ENCODE measurements around the gene RPS14.

RPS14 gene

GRCh38 chr5:150394912-150395687 lies 54.4 kb downstream of the RPS14 start:
- Histone ChIP-seq H4K8ac (ENCODE audit: low read depth, low read length) (no peak overlapping the region), H3K36me3 (ENCODE audit: control insufficient read depth in 1 of 2, insufficient read depth in 2 of 2, low read length in 2 of 2) (peaks cover 90% of the 10 kb centered on the region in 2 experiments), H2BK5ac (ENCODE audit: low read depth, low read length, poor library complexity) (no peak overlapping the region), H4K12ac (ENCODE audit: low read depth, low read length) (no peak overlapping the region), H3K18ac (ENCODE audit: low read length) (no peak overlapping the region), H3K27me3 (ENCODE audit: insufficient read depth, low read length) (no peaks in the 10 kb centered on the region), H3K4ac (ENCODE audit: low read depth, low read length) (no peak overlapping the region), H3K79me1 (ENCODE audit: low read length) (no peaks in the 10 kb centered on the region), H3K27ac (ENCODE audit: low read depth, low read length) (no peak overlapping the region), H3K9me3 (ENCODE audit: insufficient read depth, low read depth, low read length) (peaks cover 2% of the 10 kb centered on the region), H3K4me3 (ENCODE audit: low read depth, low read length) (no peak overlapping the region), H4K91ac (ENCODE audit: low read depth, low read length) (no peak overlapping the region), H3K9ac (ENCODE audit: low read length) (no peak overlapping the region), H2AK5ac (ENCODE audit: low read length) (no peak overlapping the region), H2BK120ac (ENCODE audit: insufficient read depth, low read length, poor library complexity) (no peak overlapping the region), H2AFZ (ENCODE audit: insufficient read depth, low read length, poor library complexity) (no peak overlapping the region), H3K79me2 (ENCODE audit: control insufficient read depth, insufficient read depth, low read length, poor library complexity) (no peaks in the 10 kb centered on the region), H3K14ac (ENCODE audit: low read length) (no peak overlapping the region), H3K23ac (ENCODE audit: low read length) (no peak overlapping the region), H3K4me1 (ENCODE audit: control insufficient read depth in 1 of 2, insufficient read depth in 2 of 2, low read length in 2 of 2) (peaks cover 8 to 11% of the 10 kb centered on the region in 2 experiments), H3K4me2 (ENCODE audit: low read length) (no peak overlapping the region), H2BK12ac (ENCODE audit: low read length) (no peak overlapping the region)
- WGBS (ENCODE audit: extremely low coverage, insufficient coverage, insufficient read length), result no CpG with 5 or more reads among the region's 13 CpGs
- no peak for DNase-seq

DNA sequence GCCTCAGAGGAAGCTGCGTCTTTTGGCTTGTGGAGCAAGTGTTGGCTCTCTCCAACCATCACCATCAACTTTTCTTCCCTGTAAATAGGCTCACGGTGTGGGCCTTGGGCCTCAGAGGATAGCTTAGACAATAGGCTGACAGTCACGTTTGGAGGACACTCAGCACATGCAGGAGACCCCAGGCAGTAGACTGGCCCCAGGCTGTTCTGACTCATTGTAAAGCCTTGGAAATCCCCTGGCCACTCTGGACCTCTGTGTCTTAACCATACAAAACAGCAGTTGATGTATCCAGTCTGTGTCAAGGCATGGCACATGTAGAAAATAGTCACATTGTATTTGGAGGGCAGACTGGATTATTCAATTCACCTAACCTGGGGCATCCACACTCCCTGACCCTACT lies 55.4 kb downstream of the RPS14 start:
- DNase-seq, result peak; percentile 53 to 61
- H2AK5ac ChIP-seq (ENCODE audit: low read length), result no peak overlapping the region
- no peak overlapping the region for H4K91ac ChIP-seq (ENCODE audit: low read depth, low read length)
- no peaks in the 10 kb centered on the region for H3K79me1 ChIP-seq (ENCODE audit: low read length)
- no peak overlapping the region for H2AFZ ChIP-seq (ENCODE audit: insufficient read depth, low read length, poor library complexity)
- no peak overlapping the region for H4K8ac ChIP-seq (ENCODE audit: low read depth, low read length)
- H3K27me3 ChIP-seq (ENCODE audit: insufficient read depth, low read length), result no peaks in the 10 kb centered on the region
- no peak overlapping the region for H3K4me3 ChIP-seq (ENCODE audit: low read depth, low read length)
- peaks cover 8 to 14% of the 10 kb centered on the region in 2 experiments for H3K4me1 ChIP-seq (ENCODE audit: control insufficient read depth in 1 of 2, insufficient read depth in 2 of 2, low read length in 2 of 2)
- no CpG with 5 or more reads among the region's 3 CpGs for WGBS (ENCODE audit: extremely low coverage, insufficient coverage, insufficient read length)
- no peak overlapping the region for H4K12ac ChIP-seq (ENCODE audit: low read depth, low read length)
- no peaks in the 10 kb centered on the region for H3K79me2 ChIP-seq (ENCODE audit: control insufficient read depth, insufficient read depth, low read length, poor library complexity)
- no peak overlapping the region for H3K9ac ChIP-seq (ENCODE audit: low read length)
- H3K36me3 ChIP-seq (ENCODE audit: control insufficient read depth in 1 of 2, insufficient read depth in 2 of 2, low read length in 2 of 2), result peaks cover 90% of the 10 kb centered on the region in 2 experiments
- H2BK12ac ChIP-seq (ENCODE audit: low read length), result no peak overlapping the region
- no peak overlapping the region for H3K18ac ChIP-seq (ENCODE audit: low read length)
- H3K4me2 ChIP-seq (ENCODE audit: low read length), result no peak overlapping the region
- H3K9me3 ChIP-seq (ENCODE audit: insufficient read depth, low read depth, low read length), result peaks cover 5% of the 10 kb centered on the region
- no peak overlapping the region for H2BK5ac ChIP-seq (ENCODE audit: low read depth, low read length, poor library complexity)
- H3K14ac ChIP-seq (ENCODE audit: low read length), result no peak overlapping the region
- no peak overlapping the region for H3K27ac ChIP-seq (ENCODE audit: low read depth, low read length)
- no peak overlapping the region for H3K23ac ChIP-seq (ENCODE audit: low read length)
- H3K4ac ChIP-seq (ENCODE audit: low read depth, low read length), result no peak overlapping the region
- H2BK120ac ChIP-seq (ENCODE audit: insufficient read depth, low read length, poor library complexity), result no peak overlapping the region

GRCh38 chr5:150393096-150393645 lies 56.4 kb downstream of the RPS14 start:
- H3K79me2 ChIP-seq (ENCODE audit: control insufficient read depth, insufficient read depth, low read length, poor library complexity), result no peaks in the 10 kb centered on the region
- no peak overlapping the region for H3K27ac ChIP-seq (ENCODE audit: low read depth, low read length)
- DNase-seq, result no peak
- no peak overlapping the region for H2BK12ac ChIP-seq (ENCODE audit: low read length)
- H2BK120ac ChIP-seq (ENCODE audit: insufficient read depth, low read length, poor library complexity), result no peak overlapping the region
- no peak overlapping the region for H3K14ac ChIP-seq (ENCODE audit: low read length)
- H3K4ac ChIP-seq (ENCODE audit: low read depth, low read length), result no peak overlapping the region
- no CpG with 5 or more reads among the region's 3 CpGs for WGBS (ENCODE audit: extremely low coverage, insufficient coverage, insufficient read length)
- no peak overlapping the region for H3K23ac ChIP-seq (ENCODE audit: low read length)
- H2BK5ac ChIP-seq (ENCODE audit: low read depth, low read length, poor library complexity), result no peak overlapping the region
- H4K8ac ChIP-seq (ENCODE audit: low read depth, low read length), result no peak overlapping the region
- no peak overlapping the region for H3K18ac ChIP-seq (ENCODE audit: low read length)
- H3K27me3 ChIP-seq (ENCODE audit: insufficient read depth, low read length), result no peaks in the 10 kb centered on the region
- no peak overlapping the region for H2AK5ac ChIP-seq (ENCODE audit: low read length)
- H2AFZ ChIP-seq (ENCODE audit: insufficient read depth, low read length, poor library complexity), result no peak overlapping the region
- H3K4me2 ChIP-seq (ENCODE audit: low read length), result no peak overlapping the region
- H3K4me1 ChIP-seq (ENCODE audit: control insufficient read depth in 1 of 2, insufficient read depth in 2 of 2, low read length in 2 of 2), result peaks cover 8 to 14% of the 10 kb centered on the region in 2 experiments
- no peak overlapping the region for H3K4me3 ChIP-seq (ENCODE audit: low read depth, low read length)
- no peak overlapping the region for H4K91ac ChIP-seq (ENCODE audit: low read depth, low read length)
- H4K12ac ChIP-seq (ENCODE audit: low read depth, low read length), result no peak overlapping the region
- no peaks in the 10 kb centered on the region for H3K79me1 ChIP-seq (ENCODE audit: low read length)
- H3K36me3 ChIP-seq (ENCODE audit: control insufficient read depth in 1 of 2, insufficient read depth in 2 of 2, low read length in 2 of 2), result peaks cover 85 to 86% of the 10 kb centered on the region in 2 experiments
- H3K9ac ChIP-seq (ENCODE audit: low read length), result no peak overlapping the region
- peaks cover 5% of the 10 kb centered on the region for H3K9me3 ChIP-seq (ENCODE audit: insufficient read depth, low read depth, low read length)

- no peak overlapping the region for H3K14ac ChIP-seq (ENCODE audit: low read length)
- H2BK5ac ChIP-seq (ENCODE audit: low read depth, low read length, poor library complexity), result no peak overlapping the region
- no peak overlapping the region for H3K9ac ChIP-seq (ENCODE audit: low read length)
- H3K4ac ChIP-seq (ENCODE audit: low read depth, low read length), result no peak overlapping the region
- WGBS (ENCODE audit: extremely low coverage, insufficient coverage, insufficient read length), result no CpG with 5 or more reads among the region's 7 CpGs
- H3K36me3 ChIP-seq (ENCODE audit: control insufficient read depth in 1 of 2, insufficient read depth in 2 of 2, low read length in 2 of 2), result peaks cover 85% of the 10 kb centered on the region in 2 experiments
- H2AFZ ChIP-seq (ENCODE audit: insufficient read depth, low read length, poor library complexity), result no peak overlapping the region
- H3K4me3 ChIP-seq (ENCODE audit: low read depth, low read length), result no peak overlapping the region
- no peaks in the 10 kb centered on the region for H3K79me2 ChIP-seq (ENCODE audit: control insufficient read depth, insufficient read depth, low read length, poor library complexity)
- H4K12ac ChIP-seq (ENCODE audit: low read depth, low read length), result no peak overlapping the region
- H3K9me3 ChIP-seq (ENCODE audit: insufficient read depth, low read depth, low read length), result peaks cover 6% of the 10 kb centered on the region
- no peak overlapping the region for H2BK120ac ChIP-seq (ENCODE audit: insufficient read depth, low read length, poor library complexity)
- no peak overlapping the region for H2BK12ac ChIP-seq (ENCODE audit: low read length)
- DNase-seq, result no peak
- H3K4me1 ChIP-seq (ENCODE audit: control insufficient read depth in 1 of 2, insufficient read depth in 2 of 2, low read length in 2 of 2), result peaks cover 8 to 16% of the 10 kb centered on the region in 2 experiments
- H2AK5ac ChIP-seq (ENCODE audit: low read length), result no peak overlapping the region
- peaks cover 3% of the 10 kb centered on the region for H3K79me1 ChIP-seq (ENCODE audit: low read length)
- no peak overlapping the region for H3K23ac ChIP-seq (ENCODE audit: low read length)
- no peak overlapping the region for H3K27ac ChIP-seq (ENCODE audit: low read depth, low read length)
- H3K18ac ChIP-seq (ENCODE audit: low read length), result no peak overlapping the region
- H3K4me2 ChIP-seq (ENCODE audit: low read length), result no peak overlapping the region
- no peak overlapping the region for H4K91ac ChIP-seq (ENCODE audit: low read depth, low read length)
- H3K27me3 ChIP-seq (ENCODE audit: insufficient read depth, low read length), result no peaks in the 10 kb centered on the region
- H4K8ac ChIP-seq (ENCODE audit: low read depth, low read length), result no peak overlapping the region
Observed at GRCh38 chr5:150392680-150393079, 56.9 kb downstream of the RPS14 start.

All from trophoblast cell (in vitro differentiated cells and primary cell).